ENCODE measurements around the gene DYSF.
A peak's percentile ranks its signal among the peaks of the same experiment; 100 is the strongest.

DYSF gene

DNA sequence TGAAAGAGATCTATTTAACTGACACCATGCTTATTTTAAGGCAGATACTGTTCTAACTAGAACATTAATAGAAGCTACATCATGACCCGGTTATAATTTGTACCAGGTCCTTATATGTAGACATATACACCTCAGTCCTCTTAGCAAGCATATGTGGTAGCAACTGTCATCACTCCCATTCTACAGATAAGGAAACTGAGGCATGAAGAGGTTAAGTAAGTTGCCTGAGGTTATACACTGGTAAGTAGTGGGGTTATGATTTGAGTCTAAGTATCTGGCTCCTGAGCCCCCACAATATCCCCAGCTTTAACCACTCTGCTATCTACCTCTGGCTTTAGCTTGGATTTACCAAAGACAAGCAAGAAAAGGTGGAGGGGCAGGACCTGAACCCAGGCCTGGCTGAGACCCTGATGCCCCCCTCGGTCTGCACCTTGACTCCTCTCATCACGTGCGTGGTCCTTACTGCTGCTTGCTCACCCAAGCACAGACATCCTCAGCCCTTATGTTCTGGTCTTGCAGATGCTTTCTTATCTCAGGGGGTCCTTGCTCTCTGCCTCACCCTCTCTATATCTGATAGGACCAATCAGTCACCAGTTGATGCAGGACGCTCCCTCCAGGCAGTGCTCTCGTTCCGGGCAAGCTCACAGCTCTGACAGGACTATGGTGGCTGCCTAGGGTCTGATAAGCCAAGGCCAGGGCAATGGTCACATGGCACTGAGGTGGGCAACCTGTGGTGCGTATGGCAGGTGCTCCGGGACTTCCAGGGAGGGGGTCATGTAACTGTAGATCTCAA, 4.0 kb downstream of the DYSF start:
- DNase-seq: no peak

DNA sequence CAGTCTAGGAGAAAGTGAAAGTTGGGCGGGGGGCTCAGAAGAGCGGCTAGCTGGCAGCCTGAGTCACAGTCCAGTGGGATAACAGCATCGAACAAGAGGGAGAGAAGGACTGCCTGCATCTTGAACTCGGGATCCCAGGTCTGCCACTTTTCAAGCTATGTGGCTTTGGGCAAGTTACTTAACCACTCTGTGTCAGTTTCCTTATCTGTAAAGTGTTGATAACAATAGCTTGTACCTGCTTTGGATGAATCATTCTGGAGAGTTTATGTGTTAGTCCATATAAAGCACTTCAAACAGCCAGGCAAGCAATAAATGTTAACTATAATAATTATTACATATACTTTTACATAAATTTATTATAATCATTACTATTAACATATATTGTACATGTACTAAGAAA, 4.6 kb downstream of the DYSF start:
- no peak for DNase-seq

DNA sequence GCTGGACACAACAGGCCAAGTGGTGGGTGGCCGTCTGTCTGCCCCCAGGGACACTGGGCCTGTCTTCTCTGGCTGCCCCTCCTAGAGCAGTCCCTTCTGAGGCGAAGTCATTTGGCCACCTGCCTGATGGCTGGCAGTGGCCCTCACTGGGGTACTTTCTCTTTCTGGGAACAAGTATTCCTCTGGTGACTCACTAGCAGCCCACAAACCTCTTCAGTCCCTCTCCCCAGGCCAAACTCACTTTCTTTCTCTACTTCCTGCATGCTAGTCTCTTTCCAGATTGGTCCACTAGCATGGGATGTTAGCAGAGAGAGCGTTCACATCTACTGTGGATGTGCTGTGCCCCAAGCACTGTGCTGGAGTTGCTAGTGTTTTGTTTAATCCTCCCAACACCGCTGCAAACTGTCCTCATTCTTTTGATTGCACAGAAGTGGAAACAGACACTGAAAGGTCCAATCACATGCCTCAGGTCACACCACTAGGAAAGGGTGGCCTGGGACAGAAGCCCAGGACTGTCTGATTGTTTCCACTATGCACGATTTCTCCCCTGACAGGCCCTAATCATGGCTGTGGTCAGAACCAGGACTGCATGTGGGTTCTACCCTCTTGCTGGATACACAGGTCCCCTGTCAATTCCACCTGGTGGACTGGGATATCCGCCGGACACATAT, 5.2 kb downstream of the DYSF start:
- DNase-seq: no peak

DNA sequence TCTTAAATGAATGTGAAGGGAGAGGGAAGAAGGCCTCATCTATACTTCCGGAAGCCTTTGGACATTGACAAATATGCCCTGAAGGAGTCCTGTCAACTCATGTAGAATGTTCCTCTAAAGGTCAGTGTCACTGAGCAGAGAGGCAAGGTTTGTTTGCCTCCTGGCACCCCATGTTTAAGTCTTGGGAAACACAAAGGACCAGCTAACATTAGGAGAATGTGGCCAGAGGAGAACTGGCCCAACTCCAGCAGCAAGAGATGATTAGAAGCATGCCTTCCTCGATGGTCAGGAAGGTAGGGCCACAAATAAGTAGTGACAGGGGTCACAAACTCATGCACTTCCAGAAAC, 5.7 kb downstream of the DYSF start:
- DNase-seq: no peak

DNA sequence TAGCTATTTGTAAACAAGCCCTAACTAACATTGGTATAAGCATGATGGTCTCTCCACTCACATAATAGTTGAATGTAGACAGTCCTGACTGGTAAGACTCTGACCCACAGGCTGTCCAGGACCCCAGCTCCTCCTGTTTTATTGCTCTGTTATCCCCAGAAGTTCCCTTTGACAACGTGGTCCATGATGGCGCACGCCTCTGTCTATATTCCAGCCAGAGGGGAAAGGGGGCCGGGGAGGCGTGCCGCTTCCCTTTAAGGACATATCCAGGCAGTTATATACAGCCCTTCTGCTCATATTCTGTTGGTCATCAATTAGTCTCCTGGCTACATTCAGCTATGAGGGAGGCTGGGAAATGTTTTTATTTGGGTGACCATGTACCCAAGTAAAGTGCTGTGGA, 6.7 kb downstream of the DYSF start:
- DNase-seq: no peak

DNA sequence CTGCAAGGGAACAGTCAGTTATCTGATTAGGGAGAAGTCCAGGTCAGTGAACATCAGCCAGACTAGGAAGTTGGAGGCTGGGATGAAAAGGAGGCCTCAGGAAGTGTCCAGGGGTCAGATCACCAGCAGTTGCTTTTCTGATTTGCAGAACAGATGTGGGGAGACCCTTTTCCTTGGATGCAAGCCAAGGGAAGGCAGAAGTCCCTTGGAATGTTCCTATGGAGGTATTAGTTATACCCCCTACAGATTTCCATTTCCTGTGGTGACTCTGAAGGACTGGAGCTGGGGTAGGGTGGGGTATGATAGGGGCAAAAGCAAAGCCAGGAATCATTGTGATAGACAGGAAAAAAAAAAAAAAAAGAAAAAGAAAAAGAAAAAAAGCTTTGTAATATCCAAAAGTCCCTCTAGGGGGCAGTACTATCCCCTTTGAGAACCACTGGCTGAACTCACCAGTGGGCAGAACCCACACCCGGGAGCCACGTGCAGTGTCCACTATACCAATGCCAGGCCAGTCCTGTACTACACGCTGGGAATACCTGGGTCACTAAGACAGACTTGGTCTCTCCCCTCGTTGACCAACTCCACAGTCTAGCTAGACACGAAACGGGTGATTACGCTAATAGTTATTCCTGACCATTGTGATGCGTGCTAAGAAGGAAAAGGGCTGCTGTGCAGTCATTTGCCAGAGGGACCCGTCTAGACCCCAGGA, 7.4 kb downstream of the DYSF start:
- DNase-seq: peak; percentile 36

DNA sequence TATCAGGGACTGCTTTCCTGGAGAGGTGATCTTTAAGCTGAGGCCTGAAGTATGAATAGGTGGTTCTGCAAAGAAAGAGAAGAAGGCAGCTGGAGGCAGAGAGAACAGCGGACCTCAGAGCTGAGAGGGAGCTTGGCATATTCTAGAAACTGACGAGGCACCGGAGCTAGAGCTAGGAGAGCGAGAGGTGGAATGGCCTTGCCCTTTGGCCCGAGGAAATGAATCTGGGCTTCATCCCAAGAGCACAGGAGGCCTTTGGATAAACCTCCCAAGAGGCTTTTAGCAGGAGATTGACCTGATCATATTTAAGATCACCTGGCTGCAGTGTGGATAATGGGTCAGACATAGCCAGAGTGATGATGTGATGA, 7.9 kb downstream of the DYSF start:
- no peak for DNase-seq

DNA sequence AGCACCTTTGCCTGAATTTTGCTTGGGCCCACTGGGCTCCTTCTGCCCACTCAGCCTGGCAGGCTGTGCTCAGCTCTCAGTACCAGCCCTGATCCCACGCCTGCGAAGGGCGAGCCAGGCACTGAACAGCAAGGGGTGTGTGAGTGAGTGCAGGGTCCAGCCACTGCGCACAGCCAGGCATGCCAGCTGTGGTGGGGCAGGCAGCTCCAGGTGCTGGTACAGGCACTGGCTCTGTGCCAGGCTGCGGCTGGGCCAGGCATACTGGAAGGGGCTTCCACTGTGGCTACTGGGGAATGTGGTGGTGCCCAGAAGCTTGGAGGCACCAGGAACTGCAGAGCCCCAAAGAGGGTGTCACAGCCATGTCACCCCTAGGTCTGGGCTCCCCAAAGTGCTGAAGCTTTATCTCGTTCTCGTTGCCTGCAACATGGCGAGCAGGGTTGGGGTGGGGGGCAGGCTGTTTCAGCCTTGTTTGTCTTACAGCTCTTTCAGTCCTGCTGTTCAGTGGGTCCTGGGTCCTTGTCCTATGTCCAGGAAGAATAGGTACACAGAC, 8.8 kb downstream of the DYSF start:
- DNase-seq: no peak

DNA sequence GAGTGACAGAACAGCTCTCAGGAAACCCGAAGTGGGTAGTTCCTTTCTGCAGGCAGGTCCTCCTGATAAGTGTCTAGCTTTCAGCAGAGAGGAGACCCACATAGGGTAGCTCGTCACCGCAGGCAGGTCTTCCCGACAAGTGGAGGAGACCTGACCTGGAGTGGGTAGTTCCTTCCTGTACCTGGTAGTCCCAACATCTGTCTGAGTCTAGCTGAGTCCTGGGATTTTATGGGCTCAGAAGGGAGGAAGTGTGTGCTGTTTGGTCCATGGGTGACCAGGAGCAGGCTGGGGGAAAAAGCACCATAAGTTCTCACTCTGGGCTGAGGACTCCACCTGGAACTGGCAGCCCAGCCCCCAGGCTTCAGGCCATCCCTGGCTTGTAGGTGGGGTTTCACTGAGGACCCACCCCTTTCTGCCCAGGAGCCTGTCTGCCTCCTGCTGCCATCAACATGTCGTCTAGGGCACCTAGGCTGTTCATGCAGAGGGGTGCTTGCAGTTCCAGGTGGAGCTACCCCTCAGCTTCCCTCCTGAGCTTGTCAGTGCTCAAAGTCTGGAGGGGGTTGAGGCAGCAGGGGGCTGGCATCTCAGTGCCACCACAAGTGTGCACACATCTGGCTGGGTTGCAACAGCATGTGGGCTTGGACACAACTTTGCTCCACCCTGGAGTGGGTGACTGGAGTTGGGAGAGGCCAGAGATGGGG, 9.4 kb downstream of the DYSF start:
- no peak for DNase-seq

DNA sequence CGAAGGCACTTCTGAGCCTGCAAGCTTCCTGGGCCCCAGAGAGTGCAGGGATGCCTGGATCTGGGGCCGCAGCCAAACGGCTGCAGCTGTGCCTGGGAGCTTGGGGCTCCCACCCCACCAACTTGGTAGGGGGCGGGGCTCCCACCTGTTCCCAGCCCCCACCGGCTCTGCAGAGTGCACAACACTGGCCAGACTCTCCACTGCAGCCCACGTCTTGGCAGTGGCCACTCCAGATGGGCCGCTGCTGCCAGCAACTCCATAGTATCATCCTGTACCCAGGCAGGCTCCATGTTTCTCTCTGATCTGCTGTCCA, 9.9 kb downstream of the DYSF start:
- DNase-seq: no peak

DNA sequence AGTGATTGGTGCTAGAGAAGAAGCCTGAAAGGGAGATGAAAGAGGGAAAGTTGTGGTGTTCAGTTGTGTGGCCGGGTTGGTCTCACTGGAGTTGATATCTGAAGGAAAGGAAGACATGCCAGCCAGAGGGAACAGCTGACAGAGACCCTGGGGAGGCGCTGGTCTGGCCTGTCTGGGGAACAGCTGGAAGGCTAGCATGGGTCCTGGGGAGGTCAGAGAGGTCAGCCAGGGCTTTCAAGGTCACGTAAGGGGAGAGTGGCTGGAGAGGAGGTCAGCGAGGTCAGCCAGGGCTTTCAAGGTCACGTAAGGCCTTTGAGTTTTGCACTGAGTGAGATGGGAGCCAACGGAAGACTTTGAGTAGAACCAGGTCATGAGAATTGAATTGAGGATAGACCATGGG, 11.0 kb downstream of the DYSF start:
- DNase-seq: no peak

DNA sequence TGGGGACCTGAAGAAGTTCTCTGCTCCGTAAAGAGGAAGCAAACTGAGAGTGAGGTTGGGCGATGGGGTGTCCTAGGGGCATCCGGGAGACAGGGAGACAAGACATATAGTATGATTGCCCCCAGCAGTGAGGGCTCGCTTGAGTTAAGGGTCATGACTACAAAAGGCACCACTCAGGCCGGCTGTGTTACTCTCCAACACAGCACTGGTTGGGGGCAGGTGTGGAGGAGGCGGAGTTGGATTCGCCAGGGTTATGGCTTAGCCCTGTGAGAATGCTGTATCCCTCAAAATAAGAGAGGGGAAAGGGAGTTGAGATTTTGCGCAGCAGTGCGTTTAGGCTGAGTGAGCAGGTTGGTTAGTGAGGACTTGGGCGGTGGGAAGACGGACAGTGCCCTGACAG, 12.0 kb downstream of the DYSF start:
- DNase-seq: no peak

DNA sequence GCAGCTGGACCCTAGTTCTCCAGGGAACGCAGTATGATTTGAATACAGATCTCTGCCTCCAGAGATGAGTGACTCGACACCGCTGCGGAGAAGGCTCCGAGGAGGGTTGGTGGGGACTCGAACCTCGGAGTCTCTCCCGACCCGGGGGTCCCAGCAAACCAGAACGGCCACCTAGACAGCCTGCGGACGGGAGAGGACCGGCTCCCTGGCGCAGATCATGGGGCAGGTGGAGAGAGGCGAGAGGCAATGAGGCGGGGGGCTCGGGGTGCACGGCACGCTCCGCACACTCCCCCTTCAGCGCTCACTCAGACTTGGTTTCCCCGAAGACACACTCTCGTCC, 12.6 kb downstream of the DYSF start:
- DNase-seq: no peak

DNA sequence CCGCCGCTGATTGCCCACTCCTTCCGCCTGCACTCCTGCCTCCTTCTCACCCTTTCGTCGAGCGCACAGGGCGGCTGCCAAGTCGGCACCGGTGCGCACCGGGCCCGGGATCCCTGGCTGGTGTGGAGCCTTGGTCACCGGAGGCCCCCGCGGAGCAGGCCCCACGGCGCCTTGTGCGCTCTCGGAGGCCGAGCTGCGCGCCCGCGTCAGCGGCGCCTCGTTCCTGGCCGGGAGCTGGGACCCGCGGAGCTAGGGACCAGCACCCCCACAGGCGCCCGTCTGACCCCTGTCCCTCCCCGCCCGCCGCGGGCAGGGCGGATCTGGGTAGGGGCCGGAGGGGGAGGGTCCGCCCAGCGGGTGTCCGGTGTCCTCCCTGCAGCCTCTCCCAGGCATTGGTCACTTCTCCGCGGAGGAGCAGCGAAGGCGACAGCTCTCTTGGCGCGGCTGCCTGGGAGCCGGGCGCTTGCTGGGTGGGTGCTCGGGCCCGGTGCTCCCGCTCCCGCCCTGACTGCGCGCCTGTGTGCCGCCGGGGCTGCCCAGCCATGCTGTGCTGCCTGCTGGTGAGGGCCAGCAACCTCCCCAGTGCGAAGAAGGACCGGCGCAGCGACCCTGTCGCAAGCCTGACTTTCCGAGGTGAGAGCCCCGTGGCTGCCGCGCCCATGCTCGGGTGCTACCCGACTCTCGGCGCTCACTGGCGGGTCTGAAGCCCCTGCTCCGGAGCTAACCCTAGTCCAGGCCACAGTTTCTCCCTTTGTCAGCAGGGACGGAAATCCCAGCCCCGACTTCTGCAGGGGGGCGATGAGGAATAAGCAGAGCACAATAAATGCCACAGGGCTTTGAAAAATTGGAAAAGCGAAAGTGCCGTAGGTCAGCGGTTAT, 13.2 kb downstream of the DYSF start:
- DNase-seq: no peak

DNA sequence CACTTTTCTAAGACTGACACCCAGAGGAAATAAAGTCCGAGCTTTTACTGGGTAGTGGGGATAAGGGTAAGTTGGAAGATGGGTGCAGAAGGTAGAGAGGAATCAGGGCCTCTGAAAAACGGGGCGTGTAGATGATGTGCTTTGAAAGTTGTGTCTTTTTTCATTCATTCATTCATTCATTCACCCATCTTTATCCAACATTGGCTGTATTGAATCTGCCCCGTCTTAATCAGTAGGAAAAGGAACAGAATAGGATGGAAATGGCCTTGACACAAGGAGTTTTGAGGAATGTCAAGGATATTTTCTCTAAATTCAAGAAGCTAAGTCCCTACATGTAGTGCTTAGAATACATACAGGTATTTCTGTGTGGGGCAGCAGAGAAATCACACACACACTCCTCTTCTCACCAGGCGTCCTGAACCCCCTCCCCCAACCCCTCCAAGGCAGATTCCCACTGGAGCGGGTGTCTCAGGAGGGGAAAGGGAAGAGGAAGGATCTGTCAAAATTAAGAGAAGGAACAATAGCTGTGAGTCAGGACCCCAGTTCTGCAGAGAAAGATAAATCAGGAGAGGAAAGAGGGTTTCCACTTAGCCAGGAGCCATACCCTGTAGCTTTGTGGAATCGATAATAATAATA, 13.9 kb downstream of the DYSF start:
- DNase-seq: no peak

DNA sequence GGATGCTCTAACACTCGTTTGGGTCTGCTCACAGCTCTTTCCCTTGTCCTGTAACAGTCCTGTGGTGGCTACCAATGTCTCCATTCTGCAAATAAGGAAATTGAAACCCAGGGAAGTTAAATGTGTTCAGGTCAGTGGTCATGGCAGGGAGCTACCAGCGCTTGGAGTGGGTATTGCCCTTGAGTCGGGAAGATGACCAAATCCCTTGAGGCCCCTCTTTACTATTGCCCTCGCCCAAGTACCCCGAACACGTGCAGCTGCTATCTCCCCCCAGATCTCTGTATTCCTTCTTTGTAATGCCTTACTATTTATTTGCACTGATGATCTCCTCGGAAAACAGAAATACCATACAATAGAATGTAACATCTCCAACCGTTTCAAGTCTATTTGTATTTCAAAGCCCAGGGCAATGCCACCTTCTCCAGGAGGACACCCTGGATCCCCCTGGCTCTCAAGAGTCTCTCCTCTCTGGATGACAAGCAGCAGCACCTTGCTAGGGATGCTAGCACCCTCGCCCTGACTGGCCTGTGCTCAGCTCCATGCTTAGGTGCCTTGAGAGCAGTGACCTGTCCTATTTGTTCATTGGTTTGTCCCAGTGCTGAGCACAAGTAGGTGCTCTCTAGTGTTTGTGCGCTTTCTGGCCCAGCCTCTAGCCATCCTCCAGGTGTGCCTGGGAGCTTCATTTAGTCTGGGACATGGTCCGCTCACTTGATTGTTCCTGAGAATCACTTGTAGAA, 15.1 kb downstream of the DYSF start:
- DNase-seq: no peak

DNA sequence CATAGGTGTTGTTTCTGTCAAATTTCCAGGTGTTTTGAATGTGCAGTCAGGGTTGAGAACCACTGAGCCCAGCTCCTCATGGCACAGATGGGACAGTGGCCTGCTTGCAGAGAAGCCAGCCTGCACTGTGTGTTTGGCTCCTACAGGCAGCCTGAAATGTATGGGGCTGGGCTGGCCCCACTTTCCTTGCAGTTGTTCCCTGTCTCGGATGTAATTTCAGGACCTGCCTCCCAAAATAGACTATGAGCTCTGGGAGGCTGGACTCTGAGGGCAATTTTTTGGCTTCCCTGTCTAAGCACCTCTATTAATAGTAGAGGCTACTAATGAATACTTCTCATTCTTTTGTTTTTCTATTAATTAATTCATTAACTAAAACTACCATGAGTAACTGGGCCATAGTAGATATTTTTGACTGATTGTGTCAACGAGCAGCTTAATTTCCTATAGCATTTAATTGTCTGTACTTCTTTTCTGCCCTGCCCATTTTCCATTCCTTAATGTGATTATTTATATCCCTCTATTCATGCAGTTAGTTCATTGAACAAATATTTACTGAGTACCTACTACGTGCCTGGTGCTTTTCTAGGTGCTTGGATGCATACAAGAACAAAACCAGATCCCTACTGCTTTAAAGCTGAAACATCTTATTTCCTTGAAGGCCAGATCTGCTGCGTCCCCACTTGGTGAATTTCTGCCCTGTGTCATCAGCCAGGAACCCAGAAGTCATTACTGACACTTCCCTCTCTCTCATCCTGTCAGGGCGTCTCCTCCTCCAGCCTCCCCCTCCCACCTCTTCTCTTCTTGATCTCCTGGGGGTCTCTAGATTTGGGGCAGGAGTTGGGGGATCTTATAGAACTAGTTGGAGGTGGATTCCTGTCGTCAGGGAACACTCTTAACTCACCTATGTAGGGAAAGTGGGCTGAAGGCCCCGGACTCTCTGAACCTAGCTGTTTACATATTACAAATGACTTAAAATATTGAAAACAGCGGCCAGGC, 16.3 kb downstream of the DYSF start:
- DNase-seq: no peak

DNA sequence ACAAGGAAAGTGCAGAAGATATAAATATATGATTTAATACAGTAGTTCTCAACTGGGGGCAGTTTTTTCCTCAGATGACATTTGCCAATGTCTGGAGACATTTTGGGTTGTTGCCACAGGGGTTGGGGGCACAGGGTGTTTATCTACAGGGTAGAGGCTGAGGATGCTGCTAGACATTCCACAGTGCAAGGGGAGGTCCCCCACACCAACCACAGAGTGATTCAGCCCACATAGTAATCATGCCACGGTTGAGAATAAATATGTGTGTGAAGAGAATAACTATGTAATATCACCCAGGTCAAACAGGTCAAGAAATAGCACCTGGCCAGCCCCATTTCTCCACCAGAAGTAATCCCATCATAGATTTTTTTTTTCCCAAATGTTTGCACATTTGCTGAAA, 17.9 kb downstream of the DYSF start:
- DNase-seq: peak; percentile 74

DNA sequence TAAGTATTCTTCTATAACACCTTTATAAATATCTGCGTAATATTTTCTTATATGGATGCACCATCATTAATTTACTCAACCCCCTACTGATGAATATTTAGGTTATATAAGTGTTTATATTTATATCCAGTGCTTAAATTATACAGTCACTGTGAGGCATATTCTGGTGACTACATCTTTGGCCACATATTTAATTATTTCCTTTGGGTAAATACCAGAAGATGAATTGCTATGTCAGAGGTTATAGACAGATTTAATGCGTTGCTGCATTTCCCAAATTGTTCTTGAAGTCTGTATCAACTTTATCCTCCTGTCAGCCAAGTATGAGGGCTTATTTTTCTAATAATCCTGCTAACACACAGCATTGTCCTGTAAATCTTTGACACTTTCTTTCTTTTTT, 18.7 kb downstream of the DYSF start:
- no peak for DNase-seq
